Endodermal cell (in vitro differentiated cells): Measurements from ENCODE around the gene CRIP2. TPM values are rescaled to one million over a fixed set of nuclear protein-coding genes. Genes with fewer than 3 reads are reported as not detected.

Source experiments
- DNase-seq: peaks from one replicate; pipeline ENCODE4 v3.0.0-alpha.2; 2017
- H3K27ac ChIP-seq: 2 replicates; pipeline ENCODE4 v1.5.1; 2013; ENCODE audit warnings: mild to moderate bottlenecking, low read depth, low read length, moderate library complexity
- H3K27me3 ChIP-seq: 2 replicates; pipeline ENCODE4 v1.6.1; 2013; ENCODE audit warnings: mild to moderate bottlenecking, low read length, moderate library complexity; ENCODE audit not compliant: insufficient read depth, control insufficient read depth, poor library complexity, severe bottlenecking
- H3K36me3 ChIP-seq: 2 replicates; pipeline ENCODE4 v1.7.0; 2013; ENCODE audit warnings: mild to moderate bottlenecking, low read length, moderate library complexity; ENCODE audit not compliant: control insufficient read depth, insufficient read depth
- H3K4me1 ChIP-seq: one replicate; pipeline ENCODE4 v1.7.0; 2013; ENCODE audit warnings: low read length; ENCODE audit not compliant: control insufficient read depth, insufficient read depth
- H3K4me3 ChIP-seq: 2 replicates; pipeline ENCODE4 v1.5.1; 2013; ENCODE audit warnings: mild to moderate bottlenecking, low read length, moderate library complexity
- H3K9ac ChIP-seq: 2 replicates; pipeline ENCODE4 v1.6.1; 2013; ENCODE audit warnings: mild to moderate bottlenecking, low read length, moderate library complexity; ENCODE audit not compliant: poor library complexity, severe bottlenecking; ENCODE audit errors: extremely low read depth
- H3K9me3 ChIP-seq: 2 replicates; pipeline ENCODE4 v1.6.1; 2013; ENCODE audit warnings: mild to moderate bottlenecking, low read length, moderate library complexity; ENCODE audit not compliant: control insufficient read depth
- H3K27ac Mint-ChIP-seq: 2 replicates; pipeline ENCODE4 v1.8.0; 2020; ENCODE audit warnings: mixed read lengths
- H3K27me3 Mint-ChIP-seq: 2 replicates; pipeline ENCODE4 v1.8.0; 2021; ENCODE audit warnings: mild to moderate bottlenecking, mixed read lengths; ENCODE audit not compliant: insufficient read depth
- H3K36me3 Mint-ChIP-seq: 2 replicates; pipeline ENCODE4 v1.8.0; 2020; ENCODE audit warnings: low read depth, mixed read lengths
- H3K4me1 Mint-ChIP-seq: 2 replicates; pipeline ENCODE4 v1.8.0; 2020; ENCODE audit warnings: mixed read lengths
- H3K4me3 Mint-ChIP-seq: 2 replicates; pipeline ENCODE4 v1.8.0; 2020; ENCODE audit warnings: mild to moderate bottlenecking, moderate library complexity, mixed read lengths
- H3K9me3 Mint-ChIP-seq: 2 replicates; pipeline ENCODE4 v1.8.0; 2020; ENCODE audit warnings: mild to moderate bottlenecking, mixed read lengths
- WGBS, 2 experiments: methylation state at CpG; one replicate each; pipeline versions ENCODE4 v1.1.5 to v1.1.7; 2013; ENCODE audit warnings: missing lambda C conversion rate in 2 of 2, mixed read lengths in 1 of 2; ENCODE audit not compliant: insufficient coverage in 1 of 2, insufficient read length in 1 of 2; 5-methylcytosine and 5-hydroxymethylcytosine counted together
- total RNA-seq, 2 donors: library from RNA; stranded (reverse); fragmentation: NEBNext Ultra II Directional in 1 of 2; extraction: Animal tissue kit (Norgen Biotek cat#: 25700) in 1 of 2; gene quantifications; 2 replicates in 1 of 2; 3 replicates in 1 of 2; pipeline ENCODE4 v1.2.1, GENCODE V29; 2021
- TF ChIP-seq, protein P1 (sequence below): fragments of 200-600 bp; sonication (generic); conservative IDR thresholded peaks from 2 replicates; pipeline ENCODE4 v1.5.0; 2021; ENCODE audit warnings: antibody characterized with exemption, mild to moderate bottlenecking

CRIP2 gene
- total RNA-seq, 2 donors from 2014 or later: 3.9 to 5.3 TPM

DNA sequence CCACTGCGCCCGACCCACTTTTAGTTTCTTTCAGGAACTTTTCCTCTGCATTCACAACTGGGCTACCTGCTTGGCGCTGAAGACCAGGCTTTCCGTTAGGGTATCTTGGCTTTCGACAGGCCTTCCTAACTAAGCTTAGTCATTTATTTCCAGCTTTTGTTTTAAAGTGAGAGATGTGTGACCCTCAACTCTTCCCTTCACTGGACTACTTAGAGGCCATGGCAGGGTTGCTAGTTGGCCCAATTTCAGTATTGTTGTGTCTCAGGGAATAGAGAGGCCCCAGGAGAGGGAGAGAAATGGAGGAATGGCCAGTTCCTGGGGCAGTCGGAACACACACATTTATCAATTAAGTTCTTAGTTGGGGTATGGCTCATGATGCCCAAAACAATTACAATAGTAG, 44.6 kb upstream of the CRIP2 start:
- Mint-ChIP-seq H3K9me3 (peaks cover 10% of the 10 kb centered on the region), H3K27me3 (no peaks in the 10 kb centered on the region), H3K4me1 (no peaks in the 10 kb centered on the region), H3K36me3 (peaks cover 77% of the 10 kb centered on the region), H3K27ac (no peak overlapping the region), H3K4me3 (no peak overlapping the region)
- Histone ChIP-seq H3K9ac (no peak overlapping the region), H3K4me3 (no peak overlapping the region), H3K27me3 (no peaks in the 10 kb centered on the region), H3K9me3 (peaks cover 19% of the 10 kb centered on the region), H3K4me1 (no peaks in the 10 kb centered on the region), H3K27ac (no peak overlapping the region), H3K36me3 (peaks cover 43% of the 10 kb centered on the region)
- no peak for DNase-seq
- WGBS, 2 experiments: 90 to 94% methylated on average over 3 to 6 of the region's 6 CpGs
- TF ChIP-seq, protein P1, sequence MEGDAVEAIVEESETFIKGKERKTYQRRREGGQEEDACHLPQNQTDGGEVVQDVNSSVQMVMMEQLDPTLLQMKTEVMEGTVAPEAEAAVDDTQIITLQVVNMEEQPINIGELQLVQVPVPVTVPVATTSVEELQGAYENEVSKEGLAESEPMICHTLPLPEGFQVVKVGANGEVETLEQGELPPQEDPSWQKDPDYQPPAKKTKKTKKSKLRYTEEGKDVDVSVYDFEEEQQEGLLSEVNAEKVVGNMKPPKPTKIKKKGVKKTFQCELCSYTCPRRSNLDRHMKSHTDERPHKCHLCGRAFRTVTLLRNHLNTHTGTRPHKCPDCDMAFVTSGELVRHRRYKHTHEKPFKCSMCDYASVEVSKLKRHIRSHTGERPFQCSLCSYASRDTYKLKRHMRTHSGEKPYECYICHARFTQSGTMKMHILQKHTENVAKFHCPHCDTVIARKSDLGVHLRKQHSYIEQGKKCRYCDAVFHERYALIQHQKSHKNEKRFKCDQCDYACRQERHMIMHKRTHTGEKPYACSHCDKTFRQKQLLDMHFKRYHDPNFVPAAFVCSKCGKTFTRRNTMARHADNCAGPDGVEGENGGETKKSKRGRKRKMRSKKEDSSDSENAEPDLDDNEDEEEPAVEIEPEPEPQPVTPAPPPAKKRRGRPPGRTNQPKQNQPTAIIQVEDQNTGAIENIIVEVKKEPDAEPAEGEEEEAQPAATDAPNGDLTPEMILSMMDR: no peak

DNA sequence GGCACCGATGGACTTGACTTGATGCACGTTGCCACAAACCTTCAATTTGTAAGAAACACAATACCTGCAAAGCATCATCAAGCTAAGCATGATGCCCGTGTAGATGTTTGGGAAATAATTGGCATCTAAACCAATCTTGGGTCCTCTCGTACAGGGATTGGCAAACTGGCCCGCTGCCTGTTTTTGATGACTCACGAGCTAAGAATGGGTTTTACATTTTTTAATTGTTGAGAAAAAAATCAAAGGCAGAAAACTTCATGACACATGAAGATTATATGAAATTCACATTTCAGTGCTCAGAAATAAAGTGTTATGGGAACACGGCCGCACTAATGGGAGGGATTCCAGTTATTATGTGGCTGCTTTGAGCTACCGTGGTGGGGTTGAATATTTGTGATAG, 44.1 kb upstream of the CRIP2 start:
- Histone ChIP-seq H3K27me3 (no peaks in the 10 kb centered on the region), H3K4me1 (no peaks in the 10 kb centered on the region), H3K27ac (no peak overlapping the region), H3K36me3 (peaks cover 43% of the 10 kb centered on the region), H3K4me3 (no peak overlapping the region), H3K9ac (no peak overlapping the region), H3K9me3 (peaks cover 19% of the 10 kb centered on the region)
- Mint-ChIP-seq H3K36me3 (peaks cover 74% of the 10 kb centered on the region), H3K4me3 (no peak overlapping the region), H3K9me3 (peaks cover 10% of the 10 kb centered on the region), H3K27me3 (no peaks in the 10 kb centered on the region), H3K4me1 (no peaks in the 10 kb centered on the region), H3K27ac (no peak overlapping the region)
- TF ChIP-seq, protein P1: no peak
- no peak for DNase-seq
- 42 to 85% methylated on average over 2 to 9 of the region's 9 CpGs for WGBS, 2 experiments

DNA sequence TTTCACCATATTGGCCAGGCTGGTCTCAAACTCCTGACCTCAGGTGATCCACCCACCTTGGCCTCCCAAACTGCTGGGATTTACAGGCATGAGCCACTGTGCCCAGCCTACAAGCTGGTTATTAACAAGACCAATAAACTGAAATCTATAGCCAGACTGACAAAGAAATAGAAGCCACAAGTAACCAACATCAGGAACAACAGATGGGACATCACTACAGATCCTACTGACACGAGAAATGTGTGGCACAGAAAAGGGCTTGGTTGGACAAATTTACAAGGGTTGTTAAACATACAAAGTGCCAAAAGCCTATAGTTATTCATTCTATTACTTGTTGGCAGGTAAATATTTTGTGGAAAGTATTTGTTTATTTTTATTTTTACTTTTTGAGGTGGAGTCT, 43.4 kb upstream of the CRIP2 start:
- H3K36me3 ChIP-seq: peaks cover 41% of the 10 kb centered on the region
- H3K4me3 ChIP-seq: no peak overlapping the region
- peaks cover 19% of the 10 kb centered on the region for H3K9me3 ChIP-seq
- no peaks in the 10 kb centered on the region for H3K4me1 ChIP-seq
- H3K9ac ChIP-seq: no peak overlapping the region
- 87% methylated on average over 1 of the region's 1 CpG; no CpG with 5 or more reads in 1 of the 2 experiments for WGBS, 2 experiments
- no peaks in the 10 kb centered on the region for H3K27me3 ChIP-seq
- H3K36me3 Mint-ChIP-seq: peaks cover 72% of the 10 kb centered on the region
- DNase-seq: no peak
- H3K27ac Mint-ChIP-seq: no peak overlapping the region
- TF ChIP-seq, protein P1: no peak
- H3K4me1 Mint-ChIP-seq: no peaks in the 10 kb centered on the region
- peaks cover 10% of the 10 kb centered on the region for H3K9me3 Mint-ChIP-seq
- H3K4me3 Mint-ChIP-seq: no peak overlapping the region
- no peaks in the 10 kb centered on the region for H3K27me3 Mint-ChIP-seq
- no peak overlapping the region for H3K27ac ChIP-seq
